Activated B cell treated with CpG ODN at 0.5 μM for 24 hours (primary cell): Measurements from ENCODE around the gene JPH3. TPM values are rescaled to one million over a fixed set of nuclear protein-coding genes. Genes with fewer than 3 reads are reported as not detected.

Source experiments
- ATAC-seq: fragments of 200-7000 bp; cut with Tn5 transposase; one replicate; pipeline ENCODE4 v1.10.0; 2021; ENCODE audit warnings: low read depth, mild to moderate bottlenecking, moderate library complexity
- CTCF ChIA-PET: fragments of 350-600 bp; sonication (Branson Sonifier 250); formaldehyde crosslinking; loops from one replicate; lab custom pipeline; 2021; ENCODE audit warnings: antibody characterized with exemption; lab: Charles Lee
- POLR2A ChIA-PET: fragments of 350-600 bp; sonication (Branson Sonifier 250); formaldehyde crosslinking; loops from one replicate; lab custom pipeline; 2021; ENCODE audit warnings: antibody characterized with exemption; lab: Charles Lee
- DNase-seq: peaks from one replicate; pipeline ENCODE4 v3.0.0; 2022
- H3K27ac Mint-ChIP-seq: one replicate; pipeline ENCODE4 v1.8.0; 2020; ENCODE audit warnings: mixed read lengths
- H3K27me3 Mint-ChIP-seq: one replicate; pipeline ENCODE4 v1.8.0; 2021; ENCODE audit warnings: mixed read lengths
- H3K36me3 Mint-ChIP-seq: one replicate; pipeline ENCODE4 v1.8.0; 2021; ENCODE audit warnings: low read depth, mixed read lengths
- H3K4me1 Mint-ChIP-seq: one replicate; pipeline ENCODE4 v1.8.0; 2021; ENCODE audit warnings: mixed read lengths
- H3K4me3 Mint-ChIP-seq: one replicate; pipeline ENCODE4 v1.8.0; 2020; ENCODE audit warnings: mild to moderate bottlenecking, mixed read lengths
- H3K9me3 Mint-ChIP-seq: one replicate; pipeline ENCODE4 v1.8.0; 2020; ENCODE audit warnings: mixed read lengths
- intact Hi-C: fragments of 100-400 bp; cut with micrococcal nuclease; formaldehyde crosslinking; loops from one replicate; pipeline ENCODE4 v1.15.1; 2024
- total RNA-seq: library from RNA; stranded (reverse); gene quantifications from 2 replicates; pipeline ENCODE4 v1.2.3, GENCODE V29; 2022
- TF ChIP-seq, protein P1 (sequence below): fragments of 200-600 bp; IDR thresholded peaks from one replicate; pipeline ENCODE4 v1.8.0; 2022; ENCODE audit warnings: antibody characterized with exemption, mild to moderate bottlenecking

JPH3 gene
- total RNA-seq, 1 donor from 2014 or later, result not detected

DNA sequence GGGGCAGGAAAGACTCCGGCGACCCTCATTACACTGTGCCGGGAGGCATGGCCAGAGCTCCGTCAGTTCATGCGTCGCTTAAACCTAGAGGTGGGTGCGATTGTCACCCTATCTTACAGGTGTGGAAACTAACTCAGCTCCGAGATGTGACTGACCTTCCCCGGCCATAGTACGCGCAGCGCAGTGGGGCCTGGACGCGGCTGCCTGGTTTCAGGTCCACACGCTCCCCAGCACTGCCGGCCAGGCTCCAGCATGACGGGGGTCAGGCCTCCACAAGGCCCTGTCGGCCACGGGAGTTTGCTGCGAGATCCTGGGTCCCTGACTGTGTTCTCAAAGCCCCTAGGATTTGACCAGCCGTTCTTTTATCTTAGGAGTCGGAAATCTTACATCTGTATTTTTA lies 34.4 kb downstream of the JPH3 start:
- Mint-ChIP-seq H3K36me3 (no peaks in the 10 kb centered on the region), H3K27ac (no peak overlapping the region), H3K27me3 (peaks cover 14% of the 10 kb centered on the region), H3K4me3 (no peak overlapping the region), H3K9me3 (no peaks in the 10 kb centered on the region), H3K4me1 (peaks cover 24% of the 10 kb centered on the region)
- intact Hi-C loops, result loop anchor here (1.0 to 2.0 kb wide), 3 partner anchors 66 to 235 kb away; no protein-coding TSS in a partner anchor
- DNase-seq (no peak), ATAC-seq (no peak)
- TF ChIP-seq, protein P1, sequence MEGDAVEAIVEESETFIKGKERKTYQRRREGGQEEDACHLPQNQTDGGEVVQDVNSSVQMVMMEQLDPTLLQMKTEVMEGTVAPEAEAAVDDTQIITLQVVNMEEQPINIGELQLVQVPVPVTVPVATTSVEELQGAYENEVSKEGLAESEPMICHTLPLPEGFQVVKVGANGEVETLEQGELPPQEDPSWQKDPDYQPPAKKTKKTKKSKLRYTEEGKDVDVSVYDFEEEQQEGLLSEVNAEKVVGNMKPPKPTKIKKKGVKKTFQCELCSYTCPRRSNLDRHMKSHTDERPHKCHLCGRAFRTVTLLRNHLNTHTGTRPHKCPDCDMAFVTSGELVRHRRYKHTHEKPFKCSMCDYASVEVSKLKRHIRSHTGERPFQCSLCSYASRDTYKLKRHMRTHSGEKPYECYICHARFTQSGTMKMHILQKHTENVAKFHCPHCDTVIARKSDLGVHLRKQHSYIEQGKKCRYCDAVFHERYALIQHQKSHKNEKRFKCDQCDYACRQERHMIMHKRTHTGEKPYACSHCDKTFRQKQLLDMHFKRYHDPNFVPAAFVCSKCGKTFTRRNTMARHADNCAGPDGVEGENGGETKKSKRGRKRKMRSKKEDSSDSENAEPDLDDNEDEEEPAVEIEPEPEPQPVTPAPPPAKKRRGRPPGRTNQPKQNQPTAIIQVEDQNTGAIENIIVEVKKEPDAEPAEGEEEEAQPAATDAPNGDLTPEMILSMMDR, result no peak
- ChIA-PET POLR2A (interaction anchor here (1.0 to 2.3 kb wide), 6 partner anchors 62 to 320 kb away, joined by 3 to 7 read pairs (median 5); partner anchors contain the start of genes C16orf95 and FBXO31), CTCF (interaction anchor here (0.6 to 3.1 kb wide), 32 partner anchors 10 to 1075 kb away, joined by 3 to 50 read pairs (median 5); partner anchors contain the start of genes FBXO31 and KLHDC4)

DNA sequence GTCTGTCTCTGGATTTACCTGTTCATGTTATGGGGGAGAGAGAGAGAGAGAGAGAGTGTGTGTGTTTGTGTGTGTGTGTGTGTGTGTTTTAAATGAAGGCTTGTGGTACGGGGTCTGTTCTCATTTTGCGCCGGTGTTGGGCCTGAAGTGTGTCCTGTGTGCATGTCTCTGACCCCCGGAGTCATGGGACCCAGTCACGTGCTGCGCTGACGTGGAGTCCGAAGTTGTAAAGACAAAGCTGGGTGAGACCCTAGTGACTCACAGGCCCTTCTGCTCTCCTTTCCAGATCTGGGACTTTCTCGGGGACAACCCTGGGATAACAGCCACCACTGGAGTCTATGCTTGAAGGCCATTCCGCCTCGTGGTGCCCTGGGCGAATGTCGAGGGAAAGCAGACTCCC lies 35.0 kb downstream of the JPH3 start:
- no peak for ATAC-seq
- POLR2A ChIA-PET, result no interaction called here
- Mint-ChIP-seq H3K4me1 (peaks cover 24% of the 10 kb centered on the region), H3K4me3 (no peak overlapping the region), H3K36me3 (no peaks in the 10 kb centered on the region), H3K27ac (no peak overlapping the region), H3K27me3 (peaks cover 7% of the 10 kb centered on the region), H3K9me3 (no peaks in the 10 kb centered on the region)
- DNase-seq, result no peak
- CTCF ChIA-PET, result interaction anchor here (1.4 to 2.6 kb wide), 3 partner anchors 11 to 575 kb away, joined by 4 to 12 read pairs (median 10); no protein-coding TSS in a partner anchor
- intact Hi-C loops, result loop anchor here (2.0 kb wide), 1 partner anchor 141 kb away; no protein-coding TSS in a partner anchor
- TF ChIP-seq, protein P1, result no peak

DNA sequence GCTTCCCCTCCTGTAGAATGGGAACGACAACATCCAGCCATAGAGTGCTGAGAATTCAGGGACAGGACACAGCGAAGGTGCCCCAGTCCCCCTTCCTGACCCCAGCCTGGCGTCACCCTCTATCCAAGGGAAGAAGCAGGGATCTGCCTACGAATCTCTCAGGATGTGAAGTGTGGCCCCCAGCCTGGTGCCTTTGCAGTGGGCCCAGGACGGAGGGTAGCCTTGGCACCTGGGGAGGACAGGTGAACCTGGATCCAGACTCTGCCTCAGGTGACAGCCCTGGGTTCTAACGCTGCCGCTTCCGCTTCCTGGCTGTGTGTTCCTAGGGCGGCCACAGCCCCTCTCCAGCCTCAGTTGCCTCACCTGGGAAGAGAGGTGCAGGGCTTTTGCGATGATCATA lies 36.4 kb downstream of the JPH3 start:
- no peaks in the 10 kb centered on the region for H3K36me3 Mint-ChIP-seq
- CTCF ChIA-PET, result no interaction called here
- POLR2A ChIA-PET, result no interaction called here
- H3K27ac Mint-ChIP-seq, result no peak overlapping the region
- DNase-seq (no peak), ATAC-seq (no peak)
- H3K9me3 Mint-ChIP-seq, result no peaks in the 10 kb centered on the region
- H3K27me3 Mint-ChIP-seq, result peaks cover 7% of the 10 kb centered on the region
- intact Hi-C loops, result no loop called here
- H3K4me3 Mint-ChIP-seq, result no peak overlapping the region
- TF ChIP-seq, protein P1, result no peak
- peaks cover 24% of the 10 kb centered on the region for H3K4me1 Mint-ChIP-seq

DNA sequence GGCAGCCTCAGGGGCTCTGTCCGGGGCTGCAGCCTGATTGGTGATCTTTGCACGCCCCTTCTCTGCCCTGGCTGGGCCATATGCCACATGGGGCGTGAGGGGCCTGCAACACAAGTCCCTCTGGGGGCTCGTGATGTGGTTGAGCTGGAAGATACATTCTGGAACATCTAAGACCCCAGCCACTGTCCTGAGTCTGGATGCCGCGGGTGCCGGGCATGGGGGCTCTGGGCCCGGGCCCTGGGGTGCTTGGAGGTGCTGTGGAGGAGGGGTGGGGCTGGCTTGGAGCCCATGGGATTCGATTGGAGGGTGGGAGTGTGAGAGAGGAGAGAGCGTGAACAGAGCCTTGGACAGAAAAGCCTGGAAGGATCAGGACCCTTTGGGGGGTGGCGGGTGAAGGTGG lies 39.4 kb downstream of the JPH3 start:
- Mint-ChIP-seq H3K4me3 (no peak overlapping the region), H3K9me3 (no peaks in the 10 kb centered on the region), H3K36me3 (no peaks in the 10 kb centered on the region), H3K4me1 (peaks cover 3% of the 10 kb centered on the region), H3K27ac (no peak overlapping the region), H3K27me3 (peaks cover 7% of the 10 kb centered on the region)
- TF ChIP-seq, protein P1, result no peak
- DNase-seq, result no peak
- ChIA-PET CTCF (no interaction called here), POLR2A (no interaction called here)
- no peak for ATAC-seq
- intact Hi-C loops, result no loop called here

DNA sequence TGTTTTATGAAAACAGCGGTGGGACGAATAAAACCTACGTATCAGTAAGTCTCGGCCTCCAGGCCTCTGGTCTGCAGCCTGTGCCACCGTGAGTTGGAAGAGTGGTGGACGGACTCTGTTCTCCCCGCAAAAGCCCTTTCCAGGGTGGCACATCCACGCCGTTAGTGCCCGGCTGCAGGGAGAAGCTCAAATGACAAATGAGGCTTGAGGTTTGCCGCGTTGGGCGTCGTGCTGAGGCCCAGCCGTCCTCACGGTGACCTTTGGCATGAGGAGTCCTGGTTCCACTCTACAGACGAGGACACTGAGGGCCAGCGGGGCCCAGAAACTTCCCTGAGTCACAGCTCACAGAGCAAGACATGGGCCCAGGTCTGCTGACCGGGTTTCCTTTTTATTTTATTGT lies 40.2 kb downstream of the JPH3 start:
- Mint-ChIP-seq H3K9me3 (no peaks in the 10 kb centered on the region), H3K27ac (no peak overlapping the region), H3K27me3 (peaks cover 7% of the 10 kb centered on the region), H3K4me1 (no peaks in the 10 kb centered on the region), H3K4me3 (no peak overlapping the region), H3K36me3 (no peaks in the 10 kb centered on the region)
- TF ChIP-seq, protein P1, result no peak
- ATAC-seq, result no peak
- POLR2A ChIA-PET, result no interaction called here
- CTCF ChIA-PET, result interaction anchor here (0.6 kb wide), 1 partner anchor 25 kb away, joined by 3 read pairs; no protein-coding TSS in a partner anchor
- DNase-seq, result no peak
- intact Hi-C loops, result no loop called here
